Upper lobe of left lung (tissue), 6 donors: ENCODE measurements around the gene AGPS. TPM values are rescaled to one million over a fixed set of nuclear protein-coding genes. Genes with fewer than 3 reads are reported as not detected.
"Not testable (repeated sequence)": the region's sequence is repeated elsewhere in the genome, so short reads cannot be mapped to it uniquely, and the experiment has no call there.

ENCODE experiments used
- ATAC-seq, 2 donors: fragments of 200-7000 bp; cut with Tn5 transposase; one replicate each; pipeline ENCODE4 v1.9.1; 2022; ENCODE audit warnings: mild to moderate bottlenecking in 2 of 2, moderate library complexity in 2 of 2; ENCODE audit not compliant: low FRiP score in 2 of 2
- DNase-seq, 2 donors: peaks; one replicate each; pipeline ENCODE4 v3.0.0-alpha.2; 2019 to 2020
- H3K27ac ChIP-seq, 4 donors: fragments of 200-600 bp; sonication (generic); one replicate each; pipeline ENCODE4 v1.5.1; 2016 to 2019
- H3K27me3 ChIP-seq, 4 donors: fragments of 200-600 bp; sonication (generic); one replicate each; pipeline ENCODE4 v1.5.1; 2017 to 2019
- H3K36me3 ChIP-seq, 4 donors: fragments of 200-600 bp; sonication (generic); one replicate each; pipeline ENCODE4 v1.5.1; 2016 to 2019
- H3K4me1 ChIP-seq, 4 donors: fragments of 200-600 bp; sonication (generic); one replicate each; pipeline ENCODE4 v1.5.1; 2018 to 2019
- H3K4me3 ChIP-seq, 4 donors: fragments of 200-600 bp; sonication (generic); one replicate each; pipeline ENCODE4 v1.5.1; 2017 to 2019; ENCODE audit warnings: mild to moderate bottlenecking in 2 of 4, moderate library complexity in 1 of 4
- H3K9me3 ChIP-seq, 4 donors: fragments of 200-600 bp; sonication (generic); one replicate each; pipeline ENCODE4 v1.5.1; 2018 to 2019
- CTCF ChIP-seq, 6 experiments: fragments of 450-650 bp in 4 of 6; fragments of 200-600 bp in 2 of 6; sonication (generic) in 2 of 6; IDR thresholded peaks; one replicate each; pipeline ENCODE4 v1.5.1; 2016 to 2019; ENCODE audit warnings: antibody characterized with exemption in 6 of 6
- EP300 ChIP-seq, 4 donors: sonication (generic); formaldehyde crosslinking; IDR thresholded peaks; one replicate each; pipeline ENCODE4 v1.5.1; 2017; ENCODE audit warnings: antibody characterized with exemption in 4 of 4, control low read depth in 2 of 4
- POLR2A ChIP-seq, 4 donors: fragments of 450-650 bp; IDR thresholded peaks; one replicate each; pipeline ENCODE4 v1.5.1; 2016 to 2017; ENCODE audit warnings: antibody characterized with exemption in 4 of 4, mild to moderate bottlenecking in 2 of 4
- POLR2AphosphoS5 ChIP-seq, 2 donors: sonication (generic); formaldehyde crosslinking; IDR thresholded peaks; one replicate each; pipeline ENCODE4 v1.5.1; 2017; ENCODE audit warnings: antibody characterized with exemption in 2 of 2
- WGBS, 2 donors: methylation state at CpG; one replicate each; pipeline ENCODE4 v1.1.5; 2017 to 2018; 5-methylcytosine and 5-hydroxymethylcytosine counted together
- total RNA-seq, 6 donors: library from RNA; depleted of rRNA in 4 of 6; stranded (reverse); fragments of >200 nt in 4 of 6; gene quantifications; one replicate each; pipeline versions ENCODE4 v1.1.0 to v1.2.1, GENCODE V29; 2016 to 2021
- donor health status: DM: no; HTN: no; CAD: no; lungs with moderate emphysema.
- donor health status: DM: no; HTN: yes; CAD: no; lungs with severe emphysema.

Gene AGPS
- total RNA-seq, 6 donors from 2014 or later: 38.8 to 81.6 (median 50.0) TPM

- TF ChIP-seq POLR2A (IDR thresholded peaks at IDR 0.05) (no peak), CTCF (IDR thresholded peaks at IDR 0.05) (no peak), EP300 (IDR thresholded peaks at IDR 0.05) (no peak), POLR2AphosphoS5 (IDR thresholded peaks at IDR 0.05) (no peak)
- DNase-seq (no peak), ATAC-seq (no peak)
- Histone ChIP-seq H3K9me3 (no peaks in the 10 kb centered on the region), H3K4me3 (no peak overlapping the region), H3K27ac (no peak overlapping the region), H3K27me3 (no peaks in the 10 kb centered on the region), H3K4me1 (peaks cover 9 to 17% (median 16%) of the 10 kb centered on the region in 4 donors), H3K36me3 (no peaks in the 10 kb centered on the region)
- 80 to 90% methylated on average over 2 of the region's 2 CpGs for WGBS, 2 donors
Measured at GRCh38 chr2:177355874-177356273, 36.7 kb upstream of the AGPS start.

GRCh38 chr2:177359836-177360595 is 32.6 kb upstream of the AGPS start:
- Histone ChIP-seq H3K4me3 (no peak overlapping the region), H3K9me3 (no peaks in the 10 kb centered on the region), H3K36me3 (no peaks in the 10 kb centered on the region), H3K4me1 (no peaks in the 10 kb centered on the region), H3K27ac (no peak overlapping the region), H3K27me3 (no peaks in the 10 kb centered on the region)
- DNase-seq: no peak
- ATAC-seq: no peak
- 64 to 68% methylated on average over 3 of the region's 3 CpGs for WGBS, 2 donors
- TF ChIP-seq CTCF (IDR thresholded peaks at IDR 0.05): no peak
- TF ChIP-seq EP300 (IDR thresholded peaks at IDR 0.05): no peak
- no peak for TF ChIP-seq POLR2AphosphoS5 (IDR thresholded peaks at IDR 0.05)
- TF ChIP-seq POLR2A (IDR thresholded peaks at IDR 0.05): no peak

GRCh38 chr2:177362499-177362898 is 30.1 kb upstream of the AGPS start:
- Histone ChIP-seq H3K36me3 (no peaks in the 10 kb centered on the region), H3K9me3 (no peaks in the 10 kb centered on the region), H3K4me1 (no peaks in the 10 kb centered on the region), H3K27me3 (no peaks in the 10 kb centered on the region), H3K27ac (no peak overlapping the region), H3K4me3 (no peak overlapping the region)
- whole genome bisulfite sequencing, 2 donors: 59 to 63% methylated on average over 3 of the region's 3 CpGs
- no peak for DNase-seq
- no peak for TF ChIP-seq POLR2A (IDR thresholded peaks at IDR 0.05)
- no peak for ATAC-seq

GRCh38 chr2:177363332-177363731 is 29.2 kb upstream of the AGPS start:
- H3K9me3 ChIP-seq: no peaks in the 10 kb centered on the region
- TF ChIP-seq EP300 (IDR thresholded peaks at IDR 0.05): no peak
- no peak for TF ChIP-seq POLR2A (IDR thresholded peaks at IDR 0.05)
- TF ChIP-seq POLR2AphosphoS5 (IDR thresholded peaks at IDR 0.05): no peak
- TF ChIP-seq CTCF (IDR thresholded peaks at IDR 0.05): no peak
- H3K4me3 ChIP-seq: no peak overlapping the region
- H3K27ac ChIP-seq: no peak overlapping the region
- no peaks in the 10 kb centered on the region for H3K4me1 ChIP-seq
- no peaks in the 10 kb centered on the region for H3K27me3 ChIP-seq
- no peak for DNase-seq
- no peaks in the 10 kb centered on the region for H3K36me3 ChIP-seq
- peak in 1 of 2 donors; percentile 43 for ATAC-seq
- WGBS, 2 donors: 96 to 97% methylated on average over 7 of the region's 7 CpGs

- H3K27me3 ChIP-seq, ATAC-seq: not testable (repeated sequence)
Measured at GRCh38 chr2:177365764-177366163, 26.8 kb upstream of the AGPS start.

GRCh38 chr2:177368023-177368422 is 24.6 kb upstream of the AGPS start:
- not testable (repeated sequence) for ATAC-seq, DNase-seq, H3K4me3 ChIP-seq, H3K27ac ChIP-seq, H3K36me3 ChIP-seq, H3K27me3 ChIP-seq, H3K9me3 ChIP-seq, H3K4me1 ChIP-seq
- 100% methylated on average over 1 of the region's 1 CpG for WGBS, 2 donors

More at GRCh38 chr2:177365764-177366163, 26.8 kb upstream of the AGPS start:
- not testable (repeated sequence) for H3K27ac ChIP-seq, DNase-seq, H3K36me3 ChIP-seq, H3K9me3 ChIP-seq, H3K4me3 ChIP-seq, H3K4me1 ChIP-seq
